Breast epithelium (tissue), 3 donors: ENCODE results near the gene PCDHA1.

Experiments
- POLR2A ChIP-seq: fragments of 450-650 bp; IDR thresholded peaks from one replicate; pipeline ENCODE4 v1.6.1; 2016; ENCODE audit warnings: antibody characterized with exemption, mild to moderate bottlenecking, moderate library complexity
- POLR2AphosphoS5 ChIP-seq, 3 donors: sonication (generic); formaldehyde crosslinking; IDR thresholded peaks; one replicate each; pipeline ENCODE4 v1.6.1; 2017; ENCODE audit warnings: antibody characterized with exemption in 3 of 3
- TF ChIP-seq, protein P1 (sequence below), 3 donors: fragments of 450-650 bp; IDR thresholded peaks; one replicate each; pipeline ENCODE4 v1.5.1; 2016 to 2017; ENCODE audit warnings: antibody characterized with exemption in 3 of 3, mild to moderate bottlenecking in 3 of 3, moderate library complexity in 3 of 3

DNA sequence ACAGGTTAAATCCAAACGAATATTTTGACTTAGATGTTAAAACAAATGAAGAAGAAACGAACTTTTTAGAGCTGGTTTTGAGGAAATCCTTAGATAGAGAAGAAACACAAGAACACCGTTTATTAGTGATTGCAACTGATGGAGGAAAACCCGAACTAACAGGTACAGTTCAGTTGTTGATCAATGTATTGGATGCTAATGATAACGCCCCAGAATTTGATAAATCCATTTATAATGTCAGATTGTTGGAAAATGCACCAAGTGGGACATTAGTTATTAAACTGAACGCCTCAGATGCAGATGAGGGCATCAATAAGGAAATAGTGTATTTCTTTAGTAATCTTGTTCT lies 36.3 kb downstream of the PCDHA1 start:
- TF ChIP-seq, protein P1, sequence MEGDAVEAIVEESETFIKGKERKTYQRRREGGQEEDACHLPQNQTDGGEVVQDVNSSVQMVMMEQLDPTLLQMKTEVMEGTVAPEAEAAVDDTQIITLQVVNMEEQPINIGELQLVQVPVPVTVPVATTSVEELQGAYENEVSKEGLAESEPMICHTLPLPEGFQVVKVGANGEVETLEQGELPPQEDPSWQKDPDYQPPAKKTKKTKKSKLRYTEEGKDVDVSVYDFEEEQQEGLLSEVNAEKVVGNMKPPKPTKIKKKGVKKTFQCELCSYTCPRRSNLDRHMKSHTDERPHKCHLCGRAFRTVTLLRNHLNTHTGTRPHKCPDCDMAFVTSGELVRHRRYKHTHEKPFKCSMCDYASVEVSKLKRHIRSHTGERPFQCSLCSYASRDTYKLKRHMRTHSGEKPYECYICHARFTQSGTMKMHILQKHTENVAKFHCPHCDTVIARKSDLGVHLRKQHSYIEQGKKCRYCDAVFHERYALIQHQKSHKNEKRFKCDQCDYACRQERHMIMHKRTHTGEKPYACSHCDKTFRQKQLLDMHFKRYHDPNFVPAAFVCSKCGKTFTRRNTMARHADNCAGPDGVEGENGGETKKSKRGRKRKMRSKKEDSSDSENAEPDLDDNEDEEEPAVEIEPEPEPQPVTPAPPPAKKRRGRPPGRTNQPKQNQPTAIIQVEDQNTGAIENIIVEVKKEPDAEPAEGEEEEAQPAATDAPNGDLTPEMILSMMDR (IDR thresholded peaks at IDR 0.05) = peak in 1 of 3 donors; percentile 1
- TF ChIP-seq POLR2A (no peak), POLR2AphosphoS5 (IDR thresholded peaks at IDR 0.05) (no peak)
